IPS-15b (cell line): ENCODE results near the gene KIAA1614.

Experiments used
- H3K27me3 ChIP-seq: one replicate; pipeline ENCODE4 v1.6.1; 2013; ENCODE audit warnings: low read length; ENCODE audit not compliant: control insufficient read depth, insufficient read depth
- H3K36me3 ChIP-seq: one replicate; pipeline ENCODE4 v1.6.1; 2013; ENCODE audit warnings: low read length; ENCODE audit not compliant: control insufficient read depth, insufficient read depth
- H3K4me1 ChIP-seq: one replicate; pipeline ENCODE4 v1.6.1; 2013; ENCODE audit warnings: mild to moderate bottlenecking, low read length; ENCODE audit not compliant: control insufficient read depth, insufficient read depth
- H3K4me3 ChIP-seq: one replicate; pipeline ENCODE4 v1.5.1; 2013; ENCODE audit warnings: low read depth, low read length
- H3K9ac ChIP-seq: one replicate; pipeline ENCODE4 v1.6.1; 2013; ENCODE audit warnings: low read depth, mild to moderate bottlenecking, low read length
- H3K9me3 ChIP-seq: one replicate; pipeline ENCODE4 v1.6.1; 2013; ENCODE audit warnings: mild to moderate bottlenecking, low read length; ENCODE audit not compliant: control insufficient read depth, insufficient read depth

The KIAA1614 gene

DNA sequence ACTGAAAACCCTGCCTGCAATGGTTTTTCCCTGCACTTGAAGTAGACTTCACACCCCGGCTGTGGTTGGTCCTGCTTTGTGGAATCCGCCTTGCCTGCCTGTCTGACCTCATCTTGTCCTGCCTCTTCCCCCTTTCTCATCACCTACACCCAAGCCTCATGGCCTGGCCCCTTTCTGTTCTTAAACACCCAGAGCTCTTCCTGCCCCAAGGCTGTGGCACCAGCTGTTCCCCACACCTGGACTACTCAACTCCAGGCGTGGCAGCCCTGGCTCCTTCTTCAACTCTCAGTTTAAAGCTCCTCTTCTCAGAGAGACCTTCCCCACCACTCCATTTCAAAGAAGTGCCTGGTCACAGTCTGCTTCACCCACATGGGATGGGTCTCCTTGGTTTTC is 27.0 kb downstream of the KIAA1614 start:
- H3K36me3 ChIP-seq, result no peaks in the 10 kb centered on the region
- H3K9ac ChIP-seq, result no peak overlapping the region
- peaks cover 5% of the 10 kb centered on the region for H3K4me1 ChIP-seq
- H3K9me3 ChIP-seq, result no peaks in the 10 kb centered on the region
- H3K4me3 ChIP-seq, result no peak overlapping the region
- H3K27me3 ChIP-seq, result no peaks in the 10 kb centered on the region

DNA sequence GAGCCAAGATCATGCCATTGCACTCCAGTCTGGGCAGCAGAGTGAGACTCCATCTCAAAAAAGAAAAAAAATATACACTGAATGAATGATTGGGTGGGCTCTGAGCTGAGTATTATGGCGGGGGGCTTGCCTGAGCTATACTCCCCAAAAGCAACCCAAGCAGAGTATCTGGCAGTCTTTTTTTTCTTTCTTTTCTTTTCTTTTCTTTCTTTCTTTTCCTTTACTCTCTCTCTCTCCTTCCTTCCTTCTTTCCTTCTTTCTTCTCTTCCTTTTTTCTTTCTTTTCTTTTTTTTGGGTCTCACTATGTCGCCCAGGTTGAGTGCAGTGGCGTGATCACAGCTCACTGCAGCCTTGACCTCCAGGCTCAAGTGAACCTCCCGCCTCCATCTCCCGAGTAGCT is 27.7 kb downstream of the KIAA1614 start:
- H3K36me3 ChIP-seq, result no peaks in the 10 kb centered on the region
- H3K4me3 ChIP-seq, result no peak overlapping the region
- H3K9me3 ChIP-seq, result no peaks in the 10 kb centered on the region
- no peak overlapping the region for H3K9ac ChIP-seq
- peaks cover 5% of the 10 kb centered on the region for H3K4me1 ChIP-seq
- no peaks in the 10 kb centered on the region for H3K27me3 ChIP-seq

DNA sequence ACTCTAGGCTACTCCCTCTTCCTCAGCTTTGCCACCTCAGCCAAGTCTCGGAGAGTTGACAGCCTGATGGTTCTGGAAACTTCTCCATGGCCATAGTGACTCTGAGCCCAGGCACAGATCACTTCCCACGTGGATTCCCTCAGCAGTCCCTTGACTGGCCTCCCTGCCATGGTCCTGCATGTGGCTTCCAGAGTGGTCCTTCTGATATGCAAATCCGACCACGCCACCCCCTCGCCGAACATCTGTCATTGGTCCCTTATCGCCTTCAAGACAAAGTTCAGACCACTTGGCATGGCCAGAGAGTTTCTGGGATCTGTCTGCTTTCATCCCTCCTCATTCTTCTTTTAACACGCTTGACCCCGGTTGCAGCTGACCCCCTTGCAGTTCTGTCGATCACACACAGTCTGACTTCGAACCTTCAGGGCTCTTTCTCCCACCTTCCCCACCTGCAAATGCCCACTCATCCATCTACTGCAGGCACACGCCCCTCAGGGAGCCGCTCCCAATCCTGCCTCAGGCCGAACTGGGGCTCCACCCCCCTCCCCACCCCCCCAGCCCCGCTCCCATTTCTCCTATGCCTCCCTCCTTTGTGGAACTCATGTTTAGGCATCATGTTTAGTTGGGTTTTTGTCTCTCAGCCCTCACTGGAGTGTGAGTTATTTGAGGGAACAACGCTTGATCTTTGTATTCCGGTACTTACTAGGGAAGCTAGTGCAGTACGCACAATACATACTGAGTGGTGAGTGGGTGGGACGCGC is 29.0 kb downstream of the KIAA1614 start:
- Histone ChIP-seq H3K4me1 (no peaks in the 10 kb centered on the region), H3K36me3 (no peaks in the 10 kb centered on the region), H3K27me3 (no peaks in the 10 kb centered on the region), H3K4me3 (no peak overlapping the region), H3K9ac (no peak overlapping the region), H3K9me3 (no peaks in the 10 kb centered on the region)

DNA sequence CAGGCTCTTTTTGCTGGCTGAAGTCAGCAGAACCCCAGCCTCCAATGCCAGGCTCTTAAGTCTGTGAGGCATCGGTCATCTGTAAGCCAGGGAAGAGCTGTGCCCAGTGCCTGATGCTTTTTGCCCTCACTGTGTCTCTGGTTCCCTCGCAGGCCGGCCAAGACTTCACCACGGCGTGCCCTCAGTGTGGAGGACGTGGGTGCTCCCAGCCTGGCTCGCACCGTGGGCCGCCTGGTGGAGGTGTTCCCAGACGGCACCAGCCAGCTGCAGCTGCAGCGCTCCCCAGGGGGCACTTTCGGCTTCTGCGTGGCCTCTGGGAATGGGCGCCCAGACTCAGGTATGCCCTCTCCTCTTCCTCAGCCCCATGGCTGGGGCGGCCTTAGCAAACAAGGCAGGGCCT is 32.5 kb downstream of the KIAA1614 start:
- H3K36me3 ChIP-seq, result peaks cover under 1% of the 10 kb centered on the region
- no peaks in the 10 kb centered on the region for H3K9me3 ChIP-seq
- H3K4me3 ChIP-seq, result no peak overlapping the region
- no peak overlapping the region for H3K9ac ChIP-seq
- H3K4me1 ChIP-seq, result peaks cover 3% of the 10 kb centered on the region
- H3K27me3 ChIP-seq, result no peaks in the 10 kb centered on the region

DNA sequence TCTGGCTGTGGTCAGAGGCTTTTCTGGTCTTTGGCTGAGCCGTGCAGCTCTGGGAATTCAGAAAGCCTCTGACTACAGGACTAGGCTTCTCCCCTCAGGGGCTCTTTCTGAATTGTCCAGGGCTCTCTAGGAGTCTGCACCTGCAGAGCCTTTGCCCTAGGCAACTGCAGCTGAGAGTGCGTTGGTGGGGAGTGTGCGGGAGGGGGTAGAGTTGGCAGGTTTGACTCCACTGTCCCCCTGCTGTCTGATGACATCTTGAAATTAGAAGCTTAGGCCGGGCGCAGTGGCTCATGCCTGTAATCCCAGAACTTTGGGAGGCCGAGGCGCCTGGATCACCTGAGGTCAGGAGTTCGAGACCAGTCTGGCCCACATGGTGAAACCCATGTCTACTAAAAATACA is 32.9 kb downstream of the KIAA1614 start:
- no peak overlapping the region for H3K4me3 ChIP-seq
- H3K9ac ChIP-seq, result no peak overlapping the region
- H3K9me3 ChIP-seq, result no peaks in the 10 kb centered on the region
- H3K36me3 ChIP-seq, result peaks cover 4% of the 10 kb centered on the region
- H3K27me3 ChIP-seq, result no peaks in the 10 kb centered on the region
- H3K4me1 ChIP-seq, result peaks cover 3% of the 10 kb centered on the region

DNA sequence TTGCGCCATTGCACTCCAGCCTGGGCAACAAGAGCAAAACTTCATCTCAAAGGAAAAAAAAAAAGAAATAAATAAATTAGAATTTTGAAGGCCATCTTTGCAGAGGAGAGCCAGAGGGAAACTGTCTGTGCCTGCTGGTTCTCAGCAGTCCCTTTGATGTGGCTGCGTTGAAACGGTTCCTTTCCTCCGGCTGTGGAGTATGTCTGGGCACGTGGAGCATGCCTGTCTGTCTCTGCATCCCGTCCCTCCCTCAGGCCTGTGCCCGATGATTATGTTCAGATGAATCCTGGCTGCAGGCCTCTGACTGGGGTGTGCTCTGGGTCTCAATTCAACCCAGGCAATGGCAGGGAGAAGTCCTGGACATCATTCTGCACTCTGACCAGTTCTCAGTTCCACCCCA is 33.4 kb downstream of the KIAA1614 start:
- H3K9me3 ChIP-seq, result no peaks in the 10 kb centered on the region
- peaks cover 3% of the 10 kb centered on the region for H3K4me1 ChIP-seq
- no peaks in the 10 kb centered on the region for H3K27me3 ChIP-seq
- H3K4me3 ChIP-seq, result no peak overlapping the region
- H3K9ac ChIP-seq, result no peak overlapping the region
- peaks cover 4% of the 10 kb centered on the region for H3K36me3 ChIP-seq

DNA sequence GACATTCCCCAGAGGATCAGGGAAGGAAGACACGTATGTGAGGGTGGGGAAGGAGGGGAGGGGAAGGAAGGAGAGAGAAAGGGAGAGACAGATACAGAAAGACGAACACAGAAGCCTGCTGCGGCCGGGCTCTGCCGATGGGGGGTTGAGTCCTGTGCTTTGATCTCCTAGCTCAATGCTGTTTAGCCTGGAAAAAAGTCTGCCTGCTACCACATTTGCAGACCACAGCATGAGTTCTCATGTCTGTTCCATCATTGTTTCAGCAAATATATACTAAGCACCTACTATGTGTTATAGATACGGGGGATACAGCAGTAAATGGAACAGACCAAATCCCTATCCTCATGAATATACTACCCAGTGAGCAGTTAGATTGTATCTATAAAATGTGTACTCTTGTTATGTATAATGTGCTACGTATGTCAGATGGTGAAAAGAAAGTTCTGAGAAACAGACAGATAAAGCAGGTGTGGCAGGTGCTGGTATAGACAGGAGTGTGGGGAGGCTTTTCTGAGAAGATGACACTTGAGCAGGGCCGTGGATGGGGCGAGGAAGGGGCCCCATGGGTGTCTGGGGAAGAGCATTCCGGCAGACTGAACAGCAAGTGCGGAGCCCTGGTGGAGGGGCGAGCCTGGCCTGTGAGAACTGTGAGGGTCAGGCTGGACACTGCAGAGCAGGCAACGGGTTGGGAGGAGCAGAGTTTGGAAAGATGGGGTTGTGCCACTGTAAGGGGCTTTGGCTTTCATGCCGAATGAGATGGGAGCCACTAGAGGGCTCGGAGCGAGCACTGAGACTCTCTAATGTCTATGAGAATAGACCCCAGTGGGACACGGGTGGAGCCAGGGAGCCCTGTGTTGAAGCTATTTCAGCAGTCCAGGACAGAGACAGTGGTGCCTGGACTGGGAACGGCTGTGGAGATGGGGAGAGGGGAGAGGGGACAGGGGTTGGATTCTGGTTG is 34.1 kb downstream of the KIAA1614 start:
- no peaks in the 10 kb centered on the region for H3K9me3 ChIP-seq
- peaks cover 4% of the 10 kb centered on the region for H3K36me3 ChIP-seq
- H3K9ac ChIP-seq, result no peak overlapping the region
- H3K4me1 ChIP-seq, result peaks cover 3% of the 10 kb centered on the region
- H3K4me3 ChIP-seq, result no peak overlapping the region
- H3K27me3 ChIP-seq, result no peaks in the 10 kb centered on the region

DNA sequence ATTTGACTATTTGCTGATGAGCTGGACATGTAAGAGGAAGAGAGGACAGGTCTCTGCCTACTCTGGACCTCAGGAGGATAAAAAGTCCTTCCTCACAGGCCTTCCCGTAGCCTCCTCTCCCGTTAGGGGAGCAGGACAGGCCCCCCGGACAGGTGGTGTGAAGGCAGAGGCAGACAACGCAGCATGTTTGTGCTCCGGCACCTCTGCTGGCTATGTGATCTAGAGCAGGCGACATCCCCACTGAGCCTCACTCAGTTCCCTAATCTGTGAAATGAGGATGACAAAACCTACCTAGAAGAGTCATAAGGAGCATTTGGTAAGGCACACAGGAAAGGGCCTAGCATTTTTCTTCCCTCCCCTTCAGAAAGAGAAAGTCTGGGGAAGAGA is 34.8 kb downstream of the KIAA1614 start:
- no peak overlapping the region for H3K9ac ChIP-seq
- peaks cover 4% of the 10 kb centered on the region for H3K36me3 ChIP-seq
- H3K9me3 ChIP-seq, result no peaks in the 10 kb centered on the region

DNA sequence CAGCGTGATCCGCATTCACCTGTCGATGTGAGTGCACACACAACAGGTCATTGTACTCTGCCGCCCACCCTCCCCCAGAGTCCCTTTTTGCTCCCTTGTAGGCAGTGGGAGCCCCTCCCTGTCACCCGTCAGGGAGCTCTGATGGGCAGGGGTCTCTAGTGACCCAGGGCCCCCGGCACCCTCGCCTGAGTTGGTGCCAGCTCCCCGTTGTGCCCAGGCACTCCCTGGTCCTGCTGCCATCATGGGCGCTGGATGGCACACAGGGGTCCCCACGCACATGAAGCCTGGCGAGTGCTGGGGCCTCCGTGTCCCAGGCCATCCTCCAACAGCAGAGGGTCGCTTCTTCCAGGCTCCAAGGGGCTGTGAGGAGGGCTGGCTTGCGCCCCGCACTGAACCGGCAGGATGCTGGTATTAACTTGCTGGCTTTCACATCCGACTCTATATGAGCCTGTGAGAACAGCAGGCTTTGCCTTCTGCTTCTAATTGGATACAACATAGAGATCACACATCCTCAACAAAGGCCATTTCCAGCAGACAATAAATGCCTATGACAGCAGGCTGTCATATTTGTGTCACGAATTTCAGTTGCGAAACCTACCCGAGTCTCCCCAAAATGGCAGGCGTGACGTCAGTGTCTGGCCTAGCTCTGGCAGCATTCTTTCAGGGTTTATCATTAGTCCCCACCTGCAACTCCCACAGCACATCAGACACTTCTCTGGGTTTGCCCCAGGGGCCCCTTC is 35.4 kb downstream of the KIAA1614 start:
- H3K27me3 ChIP-seq, result no peaks in the 10 kb centered on the region
- H3K9ac ChIP-seq, result no peak overlapping the region
- peaks cover 3% of the 10 kb centered on the region for H3K4me1 ChIP-seq
- no peak overlapping the region for H3K4me3 ChIP-seq
- H3K9me3 ChIP-seq, result no peaks in the 10 kb centered on the region
- peaks cover 4% of the 10 kb centered on the region for H3K36me3 ChIP-seq

More for the DNA sequence above, 34.8 kb downstream of the KIAA1614 start:
- H3K27me3 ChIP-seq, result no peaks in the 10 kb centered on the region
- no peak overlapping the region for H3K4me3 ChIP-seq
- H3K4me1 ChIP-seq, result peaks cover 3% of the 10 kb centered on the region

DNA sequence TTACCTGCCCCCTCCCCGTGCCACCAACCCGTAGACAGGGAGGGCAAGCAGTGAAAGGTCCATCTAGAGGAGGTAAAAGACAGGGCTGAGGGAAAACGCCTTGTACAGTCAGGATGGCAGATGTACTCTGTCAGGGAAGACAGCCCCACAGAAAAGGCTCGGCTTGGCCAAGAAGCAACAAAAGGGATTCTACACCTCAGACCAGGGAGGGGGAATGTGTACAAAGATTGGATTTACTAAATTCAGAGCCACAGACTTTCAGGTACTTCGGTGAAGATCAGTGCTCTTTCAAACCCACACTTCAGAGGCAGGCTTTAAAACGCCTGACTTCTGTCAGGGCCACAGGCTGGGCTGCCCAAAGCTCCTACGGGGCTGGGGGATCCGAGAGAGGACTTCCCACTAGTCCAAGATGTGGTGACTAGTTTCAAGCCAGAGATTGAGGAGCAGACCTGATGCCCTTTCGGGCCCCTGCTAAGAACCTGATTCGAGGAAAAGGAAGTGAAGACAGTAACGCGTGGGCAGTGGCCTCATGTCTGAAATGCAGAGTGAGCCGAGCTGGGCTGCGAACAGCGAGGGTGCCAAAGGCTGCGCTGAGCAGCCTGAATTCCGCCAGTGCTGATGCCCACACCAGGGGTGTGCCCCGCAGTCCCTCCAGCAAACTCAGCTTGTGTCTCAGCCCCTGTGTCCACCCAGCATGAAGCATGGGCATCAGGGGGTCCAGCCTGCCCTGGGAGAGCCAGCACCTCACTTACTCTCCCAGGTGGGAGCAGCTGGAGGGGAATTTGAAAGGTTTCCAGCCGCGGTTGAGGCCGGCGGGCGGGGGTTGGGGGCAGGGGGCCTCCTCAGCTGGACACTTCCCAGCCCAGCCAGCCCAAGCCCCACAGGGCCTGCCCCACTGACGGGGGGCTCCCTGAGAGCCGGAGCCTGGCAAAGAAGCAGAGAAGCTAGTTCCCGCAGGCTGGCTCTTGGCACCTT is 36.2 kb downstream of the KIAA1614 start:
- Histone ChIP-seq H3K9me3 (no peaks in the 10 kb centered on the region), H3K36me3 (peaks cover 4% of the 10 kb centered on the region), H3K9ac (no peak overlapping the region), H3K4me1 (peaks cover 3% of the 10 kb centered on the region), H3K27me3 (no peaks in the 10 kb centered on the region), H3K4me3 (no peak overlapping the region)

DNA sequence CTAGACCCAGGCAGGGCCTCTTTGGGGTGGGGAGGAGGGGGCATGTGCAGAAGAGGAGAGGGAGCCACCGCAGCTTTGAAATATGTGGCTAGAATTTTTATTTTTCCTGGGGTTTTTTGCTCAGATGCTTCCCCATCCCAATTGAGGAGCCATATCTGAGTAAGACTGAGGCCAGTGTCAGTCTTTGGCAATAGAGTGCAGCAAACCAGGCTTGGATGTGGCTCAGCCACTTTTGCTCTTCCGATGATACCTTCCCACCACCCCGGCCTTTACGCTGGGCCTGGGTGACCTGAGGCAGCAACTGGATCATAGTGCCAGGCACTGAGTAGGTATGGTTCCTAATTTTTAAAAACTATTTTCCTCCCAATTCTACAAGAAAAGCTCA is 36.9 kb downstream of the KIAA1614 start:
- Histone ChIP-seq H3K36me3 (peaks cover 4% of the 10 kb centered on the region), H3K9ac (no peak overlapping the region), H3K4me3 (no peak overlapping the region), H3K9me3 (no peaks in the 10 kb centered on the region), H3K27me3 (no peaks in the 10 kb centered on the region), H3K4me1 (peaks cover 3% of the 10 kb centered on the region)
